ENCODE data around the gene IL12RB2.

- TF ChIP-seq POLR2A (IDR thresholded peaks at IDR 0.05; ENCODE audit: low read depth, low read length) (no peak), POU2F2 (IDR thresholded peaks at IDR 0.05; ENCODE audit: low read depth, low read length) (0 out of 2 replicates have a peak, but pooled peaks have one; percentile 29), PAX5 (IDR thresholded peaks at IDR 0.05; ENCODE audit: insufficient read depth, low read length, severe bottlenecking) (no peak)
Measured at GRCh38 chr1:67342076-67342890, 34.6 kb downstream of the IL12RB2 start.

Data from GM12891 (cell line).